IMR-90 (cell line): ENCODE data around the gene PTPN7. TPM values are rescaled to one million over a fixed set of nuclear protein-coding genes. Genes with fewer than 3 reads are reported as not detected.

Experiments
- ATAC-seq: fragments of 200-7000 bp; cut with Tn5 transposase; 2 replicates; pipeline ENCODE4 v1.9.1; 2020; ENCODE audit warnings: low read depth, mild to moderate bottlenecking, moderate library complexity
- BruUV-seq: library from RNA; stranded (reverse); fragments of 400-500 nt; replicated peaks from 2 replicates; lab custom pipeline; 2021; lab: Mats Ljungman, UMichigan
- CTCF ChIA-PET: fragments of 300-600 bp; formaldehyde crosslinking; extraction: SDS; loops from one replicate; lab custom pipeline; 2021; ENCODE audit warnings: antibody characterized with exemption; lab: Yijun Ruan, JAX
- POLR2A ChIA-PET: fragments of 300-600 bp; sonication (Branson Sonifier 250); formaldehyde crosslinking; loops from one replicate; lab custom pipeline; 2022; ENCODE audit warnings: antibody characterized with exemption; ENCODE audit not compliant: unreplicated experiment; lab: Charles Lee
- DNase-seq: peaks from one replicate; pipeline ENCODE4 v3.0.0; 2013
- H2AFZ ChIP-seq: replicated peaks from 2 replicates; pipeline ENCODE3; 2013; ENCODE audit warnings: low read length, mild to moderate bottlenecking; ENCODE audit not compliant: poor library complexity
- H2AK5ac ChIP-seq: 2 replicates; pipeline ENCODE4 v1.6.1; 2013; ENCODE audit warnings: low read depth, low read length, inconsistent platforms
- H2AK9ac ChIP-seq: replicated peaks from 2 replicates; pipeline ENCODE3; 2013; ENCODE audit warnings: mild to moderate bottlenecking, low read depth, low read length, moderate library complexity; ENCODE audit not compliant: poor library complexity
- H2BK120ac ChIP-seq: 2 replicates; pipeline ENCODE4 v1.6.1; 2013; ENCODE audit warnings: low read depth, low read length, inconsistent platforms
- H2BK15ac ChIP-seq: 3 replicates; pipeline ENCODE4 v1.6.1; 2013; ENCODE audit warnings: low read depth, low read length, inconsistent platforms
- H2BK20ac ChIP-seq: 2 replicates; pipeline ENCODE4 v1.6.1; 2013; ENCODE audit warnings: low read depth, mild to moderate bottlenecking, inconsistent platforms, low read length, moderate library complexity
- H2BK5ac ChIP-seq: 2 replicates; pipeline ENCODE4 v1.6.1; 2013; ENCODE audit warnings: mild to moderate bottlenecking, low read depth, low read length, inconsistent platforms; ENCODE audit not compliant: poor library complexity, severe bottlenecking
- H3K14ac ChIP-seq: replicated peaks from 2 replicates; pipeline ENCODE4 v1.6.1; 2013; ENCODE audit warnings: low read depth, low read length, inconsistent platforms
- H3K18ac ChIP-seq: 2 replicates; pipeline ENCODE4 v1.6.1; 2013; ENCODE audit warnings: low read depth, low read length, control low read depth
- H3K23ac ChIP-seq: 2 replicates; pipeline ENCODE4 v1.6.1; 2013; ENCODE audit warnings: low read depth, low read length, inconsistent platforms
- H3K27ac ChIP-seq: 2 replicates; pipeline ENCODE4 v1.5.1; 2013; ENCODE audit warnings: mild to moderate bottlenecking, control low read depth, low read length; ENCODE audit not compliant: insufficient read depth
- H3K27me3 ChIP-seq: 2 replicates; pipeline ENCODE4 v1.6.1; 2013; ENCODE audit warnings: low read length; ENCODE audit not compliant: control insufficient read depth, insufficient read depth
- H3K36me3 ChIP-seq: 2 replicates; pipeline ENCODE4 v1.6.1; 2013; ENCODE audit warnings: low read length, mixed read lengths; ENCODE audit not compliant: control insufficient read depth, insufficient read depth
- H3K4ac ChIP-seq: 2 replicates; pipeline ENCODE4 v1.6.1; 2013; ENCODE audit warnings: low read depth, low read length, inconsistent platforms
- H3K4me1 ChIP-seq: 2 replicates; pipeline ENCODE4 v1.6.1; 2013; ENCODE audit warnings: low read length, mixed read lengths; ENCODE audit not compliant: control insufficient read depth, insufficient read depth
- H3K4me2 ChIP-seq: 2 replicates; pipeline ENCODE4 v1.6.1; 2013; ENCODE audit warnings: low read depth, mild to moderate bottlenecking, control low read depth, low read length, moderate library complexity
- H3K4me3 ChIP-seq: 2 replicates; pipeline ENCODE4 v1.5.1; 2013; ENCODE audit warnings: low read depth, mild to moderate bottlenecking, control low read depth, low read length, moderate library complexity; ENCODE audit not compliant: insufficient read depth
- H3K56ac ChIP-seq: 2 replicates; pipeline ENCODE4 v1.6.1; 2013; ENCODE audit warnings: low read length, inconsistent platforms; ENCODE audit not compliant: insufficient read depth; ENCODE audit errors: extremely low read depth
- H3K79me1 ChIP-seq, 2 experiments: 2 replicates each; pipeline ENCODE4 v1.6.1; 2013; ENCODE audit warnings: low read length in 2 of 2, inconsistent platforms in 1 of 2, low read depth in 1 of 2
- H3K9ac ChIP-seq: 2 replicates; pipeline ENCODE4 v1.6.1; 2013; ENCODE audit warnings: low read depth, low read length, control low read depth
- H3K9me1 ChIP-seq: 2 replicates; pipeline ENCODE4 v1.6.1; 2013; ENCODE audit warnings: low read length, inconsistent platforms; ENCODE audit not compliant: insufficient read depth
- H3K9me3 ChIP-seq: 2 replicates; pipeline ENCODE4 v1.6.1; 2013; ENCODE audit warnings: low read length; ENCODE audit not compliant: control insufficient read depth, insufficient read depth
- H4K20me1 ChIP-seq: 2 replicates; pipeline ENCODE4 v1.6.1; 2013; ENCODE audit warnings: low read length, inconsistent platforms; ENCODE audit not compliant: insufficient read depth
- H4K5ac ChIP-seq: 2 replicates; pipeline ENCODE4 v1.6.1; 2013; ENCODE audit warnings: mild to moderate bottlenecking, low read depth, low read length, control low read depth
- H4K8ac ChIP-seq, 2 experiments: 2 replicates each; pipeline ENCODE4 v1.6.1; 2013; ENCODE audit warnings: low read depth in 2 of 2, low read length in 2 of 2, control low read depth in 1 of 2, inconsistent platforms in 1 of 2
- H4K91ac ChIP-seq: 2 replicates; pipeline ENCODE4 v1.6.1; 2013; ENCODE audit warnings: low read depth, low read length, inconsistent platforms; ENCODE audit not compliant: insufficient read depth
- BHLHE40 ChIP-seq: fragments of 150-350 bp; IDR thresholded peaks from 2 replicates; pipeline ENCODE4 v1.6.1; 2016; ENCODE audit warnings: mild to moderate bottlenecking, low read depth, low read length
- CEBPB ChIP-seq: IDR thresholded peaks from 2 replicates; pipeline ENCODE4 v1.6.1; 2012; ENCODE audit warnings: low read depth, low read length, improper control_type of control experiment
- CHD1 ChIP-seq: IDR thresholded peaks from 2 replicates; pipeline ENCODE4 v1.6.1; 2012; ENCODE audit warnings: low read depth, low read length, improper control_type of control experiment
- ELK1 ChIP-seq: fragments of 150-350 bp; IDR thresholded peaks from 2 replicates; pipeline ENCODE4 v1.6.1; 2016; ENCODE audit warnings: low read depth, mild to moderate bottlenecking, low read length, moderate library complexity, borderline replicate concordance
- FOS ChIP-seq: fragments of 150-350 bp; IDR thresholded peaks from 2 replicates; pipeline ENCODE4 v1.6.1; 2016; ENCODE audit warnings: low read depth, low read length
- MAZ ChIP-seq: IDR thresholded peaks from 2 replicates; pipeline ENCODE4 v1.6.1; 2012; ENCODE audit warnings: low read depth, mild to moderate bottlenecking, low read length, improper control_type of control experiment, moderate library complexity, borderline replicate concordance
- NFE2L2 ChIP-seq: fragments of 150-350 bp; IDR thresholded peaks from 2 replicates; pipeline ENCODE4 v1.6.1; 2016; ENCODE audit warnings: low read depth, mild to moderate bottlenecking, low read length
- POLR2A ChIP-seq: IDR thresholded peaks from 2 replicates; pipeline ENCODE4 v1.6.1; 2012; ENCODE audit warnings: mild to moderate bottlenecking, low read depth, low read length
- RCOR1 ChIP-seq: IDR thresholded peaks from 2 replicates; pipeline ENCODE4 v1.6.1; 2012; ENCODE audit warnings: mild to moderate bottlenecking, low read length, improper control_type of control experiment; ENCODE audit not compliant: insufficient replicate concordance
- SMC3 ChIP-seq: fragments of 150-350 bp; IDR thresholded peaks from 2 replicates; pipeline ENCODE4 v1.6.1; 2016; ENCODE audit warnings: low read depth, mild to moderate bottlenecking, antibody characterized with exemption, low read length, moderate library complexity
- USF2 ChIP-seq: fragments of 150-350 bp; IDR thresholded peaks from 2 replicates; pipeline ENCODE4 v1.6.1; 2017; ENCODE audit warnings: mild to moderate bottlenecking, antibody characterized with exemption, low read length, low read depth
- WGBS, 2 experiments: methylation state at CpG; one replicate each; pipeline versions ENCODE4 v1.1.5 to v1.1.7; 2013; ENCODE audit warnings: missing lambda C conversion rate in 2 of 2; ENCODE audit not compliant: insufficient read length in 1 of 2; ENCODE audit errors: extremely low coverage in 2 of 2; 5-methylcytosine and 5-hydroxymethylcytosine counted together
- dilution Hi-C: fragments of 300-500 bp; cut with HindIII; formaldehyde crosslinking; loops from one replicate; pipeline ENCODE4 v1.14.3; 2018; ENCODE audit warnings: low sequenced_read_pairs; ENCODE audit not compliant: unreplicated experiment
- in situ Hi-C: fragments of 300-500 bp; cut with MboI; formaldehyde crosslinking; loops from 3 replicates; pipeline ENCODE4 v1.14.3; 2019; ENCODE audit warnings: low sequenced_read_pairs, inconsistent platforms, mixed read lengths
- intact Hi-C: fragments of 100-400 bp; cut with micrococcal nuclease; formaldehyde crosslinking; loops from 2 replicates; pipeline ENCODE4 v1.10.0; 2022
- polyA plus RNA-seq, 3 experiments: library from polyadenylated mRNA; depleted of rRNA; stranded (reverse); fragments of >200 nt; gene quantifications; 2 replicates each; pipeline ENCODE4 v1.2.3, GENCODE V29; 2012; ENCODE audit warnings: low replicate concordance in 1 of 3
- total RNA-seq: library from RNA; depleted of rRNA; stranded (reverse); fragments of >200 nt; gene quantifications from 2 replicates; pipeline ENCODE4 v1.2.3, GENCODE V29; 2012

PTPN7 gene
- total and polyA plus RNA-seq, 2 of the 4 experiments (the other 2 are of a cell fraction): 0.05 TPM; not detected in 1

GRCh38 chr1:202199040-202199889, 38.9 kb upstream of the PTPN7 start:
- dilution Hi-C loops (no loop called here), intact Hi-C loops (no loop called here), in situ Hi-C loops (no loop called here)
- Histone ChIP-seq H2BK5ac (no peak overlapping the region), H4K91ac (no peak overlapping the region), H3K9me3 (no peaks in the 10 kb centered on the region; the same call in 1 of the 2 replicates), H3K56ac (no peak overlapping the region), H3K4ac (no peak overlapping the region), H4K5ac (no peak overlapping the region), H3K18ac (no peak overlapping the region), H3K4me3 (no peak overlapping the region), H4K20me1 (no peaks in the 10 kb centered on the region), H3K27ac (no peak overlapping the region), H2AK5ac (no peak overlapping the region), H3K23ac (no peak overlapping the region), H3K79me1 (no peaks in the 10 kb centered on the region), H3K27me3 (peaks cover 79% of the 10 kb centered on the region), H3K9me1 (no peaks in the 10 kb centered on the region), H2BK15ac (no peak overlapping the region), H2BK20ac (no peak overlapping the region), H3K4me1 (no peaks in the 10 kb centered on the region), H3K9ac (no peak overlapping the region), H3K4me2 (no peak overlapping the region), H2BK120ac (no peak overlapping the region), H2AFZ (no peak overlapping the region), H3K36me3 (no peaks in the 10 kb centered on the region), H4K8ac (no peak overlapping the region), H2AK9ac (no peak overlapping the region), H3K14ac (no peak overlapping the region)
- TF ChIP-seq ELK1: no peak
- TF ChIP-seq POLR2A: no peak
- no peak for TF ChIP-seq CEBPB
- TF ChIP-seq RCOR1: no peak
- TF ChIP-seq SMC3: no peak
- no peak for TF ChIP-seq NFE2L2
- no peak for TF ChIP-seq CHD1
- TF ChIP-seq BHLHE40: no peak
- TF ChIP-seq USF2: no peak
- no peak for TF ChIP-seq MAZ
- no peak for TF ChIP-seq FOS
- no peak for DNase-seq
- no peak for ATAC-seq
- 67% methylated on average over 1 of the region's 16 CpGs; no CpG with 5 or more reads in 1 of the 2 experiments for WGBS, 2 experiments
- no TSS peak for BruUV-seq
- ChIA-PET CTCF (interaction anchor here (1.6 kb wide), 1 partner anchor 10 kb away, joined by 5 read pairs; no protein-coding TSS in a partner anchor), POLR2A (no interaction called here)
